NOMO-1 treated with dmso at 0.1 percent for 144 hours (cell line): ENCODE data around the gene NEURL3.

Experiments
- DNase-seq: peaks from one replicate; lab custom pipeline; 2025; ENCODE audit not compliant: unreplicated experiment; lab: John Stamatoyannopoulos, UW

The NEURL3 gene

DNA sequence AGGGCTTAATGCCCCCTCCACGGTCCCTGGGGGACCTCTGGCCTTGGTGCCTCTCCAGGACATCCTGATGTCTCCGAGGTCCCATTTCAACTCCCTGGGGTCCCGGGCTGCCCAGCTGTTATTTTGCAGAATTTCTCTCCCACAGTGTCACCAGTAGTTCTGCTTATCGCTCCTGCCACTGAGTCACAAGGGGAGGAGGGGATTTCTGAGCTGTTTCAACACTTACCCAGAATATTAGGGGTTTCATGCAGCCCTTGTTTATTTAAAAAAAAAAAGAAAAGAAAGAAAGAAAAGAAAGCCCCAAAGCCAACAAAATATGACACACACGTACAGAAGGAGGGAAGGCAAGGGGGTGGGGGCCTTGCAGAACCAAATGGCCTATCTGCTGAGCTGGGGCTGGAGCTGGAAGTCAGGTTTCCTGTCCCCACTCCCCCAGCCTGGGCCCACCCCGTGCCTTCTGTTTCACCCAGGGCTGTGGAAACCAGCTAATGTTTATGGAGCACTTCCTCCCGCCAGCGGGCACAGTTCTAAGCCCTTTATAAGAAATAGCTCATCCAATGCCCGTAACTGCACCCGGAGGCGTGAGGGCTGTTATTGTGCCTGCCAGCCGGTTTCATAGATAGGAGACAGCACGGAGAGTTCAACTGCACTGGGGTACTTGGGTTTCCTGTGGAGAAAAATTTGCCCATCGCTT lies 23.0 kb upstream of the NEURL3 start:
- no peak for DNase-seq

GRCh38 chr2:96527286-96528005 lies 22.3 kb upstream of the NEURL3 start:
- no peak for DNase-seq

- no peak for DNase-seq
Observed at GRCh38 chr2:96526615-96527285, 21.6 kb upstream of the NEURL3 start.

DNA sequence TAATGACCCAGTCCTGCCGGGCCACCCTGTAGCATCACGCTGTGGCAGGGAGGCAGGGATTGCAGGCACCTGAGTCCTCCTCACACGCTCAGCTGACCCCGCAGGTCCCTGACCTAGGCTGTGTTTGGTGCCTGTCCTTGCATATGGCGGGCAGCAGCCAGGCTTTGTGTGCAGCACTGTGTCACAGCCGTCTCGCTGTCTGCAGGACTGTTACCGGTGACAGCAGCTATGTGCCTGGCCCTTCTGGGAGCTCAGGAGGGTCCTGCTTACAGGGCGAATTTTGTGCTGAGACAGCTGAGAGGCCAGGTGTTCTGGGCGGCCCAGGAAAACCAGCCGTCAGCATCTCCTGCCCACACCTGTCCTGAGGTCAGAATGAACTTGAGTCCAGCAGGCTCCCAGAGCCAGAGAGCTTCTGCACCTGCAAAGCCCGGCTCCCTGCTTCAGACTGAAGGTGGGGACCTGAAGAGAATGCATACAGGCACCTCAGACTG lies 21.0 kb upstream of the NEURL3 start:
- DNase-seq: no peak

GRCh38 chr2:96525211-96525507 lies 20.0 kb upstream of the NEURL3 start:
- DNase-seq: no peak

DNA sequence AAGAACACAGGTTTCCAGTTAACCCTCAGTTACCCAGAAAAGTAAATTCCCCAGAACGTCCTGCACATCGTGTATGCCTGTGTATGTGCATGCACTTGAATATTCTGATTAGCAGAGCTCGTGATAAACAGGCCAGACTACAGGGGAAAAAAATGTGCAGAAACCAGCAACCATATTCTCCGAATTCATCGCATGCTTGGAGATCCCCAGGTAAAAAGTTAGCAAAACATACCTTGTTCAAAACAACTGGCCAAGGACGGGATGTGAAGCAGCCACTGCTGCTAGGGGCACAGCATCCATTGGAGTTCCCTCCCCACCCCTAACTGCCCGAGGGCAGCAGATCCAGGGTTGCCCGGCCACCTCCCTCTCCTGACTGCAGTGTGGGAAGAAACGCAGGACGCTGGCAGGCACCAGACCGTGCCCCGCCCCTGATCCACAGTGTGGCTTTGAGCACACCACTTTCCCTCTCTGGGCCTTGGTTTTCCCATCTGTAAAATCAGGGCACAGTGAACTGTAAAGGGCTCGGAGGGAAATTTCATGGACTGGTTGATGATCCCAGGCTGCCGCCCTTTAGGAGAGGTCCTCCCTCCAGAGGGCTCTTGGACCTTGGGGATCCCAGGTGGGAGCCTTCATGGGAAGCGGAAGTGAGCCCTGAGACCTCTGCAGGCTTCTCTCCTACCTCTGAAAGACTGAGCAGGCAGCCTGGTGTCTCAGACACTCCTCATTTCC lies 19.5 kb upstream of the NEURL3 start:
- DNase-seq: no peak

DNA sequence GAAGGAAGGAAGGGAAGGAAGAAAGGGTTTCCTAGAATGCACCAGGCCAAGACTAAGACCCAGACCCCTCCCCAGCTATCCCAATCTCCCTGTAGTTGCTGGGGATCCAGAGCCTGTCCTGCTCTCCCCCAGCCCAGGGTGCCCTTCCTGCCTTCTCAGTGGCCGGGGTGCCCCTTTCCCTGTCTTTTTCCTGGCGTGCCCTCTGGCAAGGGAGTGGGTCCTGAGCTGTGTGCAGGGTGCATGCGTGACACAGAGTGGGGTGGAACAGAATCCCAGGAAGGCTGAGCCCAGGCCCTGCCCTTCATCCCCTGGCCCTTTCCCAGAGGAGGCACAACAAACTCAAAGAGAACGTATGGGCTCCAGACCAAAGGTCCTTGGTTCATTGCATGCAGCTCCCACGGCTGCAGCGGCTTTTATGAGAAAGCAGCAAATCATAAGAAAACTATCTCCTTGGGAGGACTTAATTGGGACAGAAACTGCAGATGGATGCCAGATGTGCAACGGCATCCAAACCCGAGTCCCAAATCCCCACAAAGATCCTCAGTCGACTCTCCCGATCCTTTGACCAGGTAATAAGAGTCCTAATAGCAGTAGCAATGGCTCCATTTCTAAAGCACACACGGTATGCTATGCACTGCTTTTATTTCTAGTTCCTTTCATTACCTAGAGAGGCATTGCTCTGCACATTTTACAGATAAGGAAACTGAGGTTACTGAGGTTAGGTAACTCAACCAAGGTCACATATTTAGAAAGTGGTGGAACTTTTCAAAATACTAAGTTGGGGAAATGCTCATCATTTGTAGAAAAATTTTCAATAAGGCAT lies 18.7 kb upstream of the NEURL3 start:
- no peak for DNase-seq

DNA sequence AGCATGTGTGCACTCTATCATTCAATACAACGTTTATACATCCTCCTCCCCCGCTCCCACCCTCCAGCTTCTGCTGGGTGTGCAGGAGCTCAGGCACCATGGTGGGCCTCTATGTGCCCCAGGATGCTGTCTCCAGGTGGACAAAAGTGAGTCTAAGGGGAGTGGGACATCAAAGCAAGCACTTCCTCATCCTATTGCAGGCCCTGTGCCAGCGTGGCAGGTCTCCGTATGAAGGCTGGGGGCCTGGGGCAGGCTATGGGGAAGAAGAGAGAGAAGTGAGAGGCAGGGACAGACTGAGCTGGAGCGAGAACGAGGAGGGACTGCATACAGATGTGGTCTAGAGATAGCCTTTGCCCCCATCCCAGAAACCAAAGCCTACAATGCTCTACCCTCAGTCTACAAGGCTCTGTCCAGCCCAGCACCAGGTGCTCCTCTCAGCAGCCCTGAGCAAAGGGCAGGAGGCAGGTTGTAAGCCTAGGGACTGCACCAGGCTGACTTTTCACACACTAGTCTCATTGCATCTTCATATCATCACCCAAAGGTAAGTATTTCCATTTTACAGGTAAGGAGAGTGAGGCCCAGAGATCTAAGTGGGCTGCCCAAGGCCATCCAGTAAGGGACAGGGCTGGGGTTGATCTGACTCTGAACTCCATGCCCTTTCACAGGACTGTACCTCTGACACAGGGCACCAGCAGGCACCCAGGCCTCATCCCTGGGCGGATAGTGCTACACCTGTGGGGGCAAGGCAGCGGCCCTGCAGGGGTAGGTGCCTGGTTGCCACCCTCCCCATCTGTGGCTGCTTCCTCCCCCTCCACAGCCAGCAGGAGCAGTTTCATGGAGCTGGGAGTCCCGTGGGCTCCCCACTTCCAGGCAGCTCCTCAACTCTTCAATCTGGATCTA lies 17.4 kb upstream of the NEURL3 start:
- no peak for DNase-seq

DNA sequence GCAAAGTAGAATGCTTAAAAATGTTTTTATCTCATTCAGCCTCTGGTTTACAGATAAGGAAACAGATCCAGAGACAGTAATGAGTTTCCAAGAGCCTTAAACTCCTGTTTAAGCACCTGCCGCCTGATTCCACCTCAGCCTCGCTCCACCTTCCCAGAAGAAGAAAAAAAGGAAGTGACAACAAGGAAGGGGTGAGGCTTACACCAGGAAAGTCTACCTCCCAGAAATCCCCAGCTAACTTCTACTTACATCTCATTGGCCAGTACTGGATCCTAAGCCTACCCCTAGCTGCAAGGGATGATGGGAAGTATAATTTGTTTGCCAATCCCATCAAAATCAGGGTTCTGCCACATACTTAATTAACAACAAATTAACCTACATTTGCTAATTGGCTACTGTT lies 16.1 kb upstream of the NEURL3 start:
- DNase-seq: no peak

DNA sequence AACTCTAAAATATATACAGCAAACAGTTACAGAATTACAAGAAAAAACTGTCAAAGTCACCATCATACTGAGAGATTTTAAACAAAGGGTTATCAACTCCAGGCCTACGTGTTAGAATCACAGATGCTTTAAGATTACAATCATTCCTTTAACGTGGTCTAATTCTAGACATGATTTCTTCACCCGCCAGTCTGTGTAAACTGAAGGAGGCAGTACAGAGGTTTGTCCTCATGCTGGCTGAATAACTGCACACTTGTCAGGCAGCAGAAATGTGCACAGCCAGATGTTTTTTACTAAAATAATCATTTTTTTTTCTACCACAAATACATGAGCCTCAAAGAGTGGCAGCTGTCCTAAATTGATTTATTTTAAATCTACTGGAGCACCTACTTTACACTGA lies 15.5 kb upstream of the NEURL3 start:
- DNase-seq: no peak

GRCh38 chr2:96520231-96520630 lies 15.1 kb upstream of the NEURL3 start:
- DNase-seq: no peak

DNA sequence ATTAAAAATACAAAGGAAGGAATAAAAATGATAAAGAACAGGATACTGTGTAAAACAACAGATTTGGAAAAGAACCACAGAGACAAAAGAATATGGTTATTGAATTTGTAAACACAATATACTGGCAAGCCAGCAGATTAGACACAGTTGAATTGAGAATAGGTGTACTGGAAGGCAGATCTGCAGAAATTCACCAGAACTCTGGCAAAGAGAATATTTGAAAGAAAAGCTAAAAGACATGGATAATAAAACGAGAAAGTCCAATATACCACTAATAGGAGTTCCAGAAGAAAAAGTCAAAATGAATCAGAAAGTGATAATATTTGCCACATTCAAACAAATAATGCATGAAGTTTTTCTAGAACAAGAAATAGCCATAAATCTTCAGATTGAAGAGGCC lies 11.9 kb upstream of the NEURL3 start:
- no peak for DNase-seq

DNA sequence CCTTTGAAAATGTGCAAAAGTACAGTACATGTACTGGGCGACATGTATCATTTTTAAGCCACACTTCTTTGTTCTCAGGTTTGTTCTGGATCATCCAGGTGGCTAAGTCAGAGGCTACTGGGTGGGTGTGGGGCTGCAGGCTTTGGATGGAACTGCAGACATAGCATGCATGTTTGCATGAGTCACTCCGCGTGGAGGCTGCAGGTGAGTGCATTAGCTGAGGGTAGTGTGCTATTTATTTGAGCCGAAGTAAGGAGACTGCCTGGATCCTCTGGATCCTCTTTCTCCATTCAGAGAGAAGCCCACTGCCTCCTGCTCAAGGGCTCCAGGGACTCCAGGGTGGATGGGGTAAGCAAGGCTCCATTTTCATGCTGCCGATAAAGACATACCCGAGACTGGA lies 9.4 kb upstream of the NEURL3 start:
- DNase-seq: no peak

GRCh38 chr2:96512341-96512740 lies 7.2 kb upstream of the NEURL3 start:
- no peak for DNase-seq

DNA sequence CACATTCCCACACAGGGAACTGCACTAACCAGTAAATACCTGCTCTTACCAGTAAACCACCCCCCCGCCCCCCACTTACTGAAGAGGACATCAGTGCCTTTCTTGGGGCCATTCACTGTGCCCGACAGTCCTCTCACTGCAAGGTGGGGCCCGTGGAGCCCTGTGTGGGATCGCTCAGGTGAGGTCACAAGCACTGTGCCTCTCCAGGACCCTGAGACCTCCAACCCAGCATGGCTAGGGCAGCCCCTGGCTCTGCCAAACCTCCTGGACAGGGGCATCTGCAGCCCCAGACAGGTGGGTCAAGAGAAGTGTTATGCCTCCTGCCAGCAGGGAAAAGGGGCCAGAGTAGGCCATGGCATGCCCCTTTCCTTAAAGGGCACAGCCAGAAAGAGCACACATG lies 6.7 kb upstream of the NEURL3 start:
- no peak for DNase-seq

- no peak for DNase-seq
Observed at GRCh38 chr2:96510931-96511595, 5.9 kb upstream of the NEURL3 start.

DNA sequence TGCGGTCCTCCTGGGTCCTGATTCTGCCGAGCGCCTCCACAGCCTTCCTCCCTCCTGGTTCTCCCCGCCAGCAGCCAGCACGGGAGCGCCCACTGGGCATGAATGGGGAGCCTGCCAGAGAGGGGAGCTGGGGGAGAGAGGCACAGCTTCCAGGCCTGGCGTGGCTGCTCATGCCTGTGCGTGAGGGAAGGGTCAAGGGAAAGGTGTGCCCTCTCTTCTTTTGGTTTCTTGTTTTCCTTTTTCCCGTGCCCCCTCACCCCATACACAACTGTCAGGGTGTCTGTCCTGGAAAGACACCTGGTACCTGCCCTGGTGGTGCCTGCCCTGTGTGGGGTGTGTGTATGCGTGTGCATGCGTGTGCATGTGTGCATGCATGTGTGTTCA lies 4.7 kb upstream of the NEURL3 start:
- DNase-seq: no peak

- peak; percentile 57 for DNase-seq
Observed at GRCh38 chr2:96509114-96509846, 4.1 kb upstream of the NEURL3 start.
